ENCODE results near the gene LYZL1.
"Not testable (repeated sequence)": the region's sequence is repeated elsewhere in the genome, so short reads cannot be mapped to it uniquely, and the experiment has no call there.

LYZL1 gene

GRCh38 chr10:29288906-29289305 is at the start of gene LYZL1:
LYZL1 (plus strand) TSS chr10:29289070; CDS start chr10:29291868, 2,798 bp downstream.
- not testable (repeated sequence) for DNase-seq

GRCh38 chr10:29239569-29240472 is 49.0 kb upstream of the LYZL1 start:
- no peak for DNase-seq

GRCh38 chr10:29240986-29241660 is 47.7 kb upstream of the LYZL1 start:
- DNase-seq, result no peak

- no peak for DNase-seq
Observed at GRCh38 chr10:29241925-29242324, 46.9 kb upstream of the LYZL1 start.

GRCh38 chr10:29243066-29243465 is 45.8 kb upstream of the LYZL1 start:
- no peak for DNase-seq

- no peak for DNase-seq
Observed at GRCh38 chr10:29243750-29244149, 45.1 kb upstream of the LYZL1 start.

GRCh38 chr10:29244978-29245377 is 43.9 kb upstream of the LYZL1 start:
- no peak for DNase-seq

- DNase-seq, result no peak
Observed at GRCh38 chr10:29245476-29245875, 43.4 kb upstream of the LYZL1 start.

GRCh38 chr10:29246449-29246848 is 42.4 kb upstream of the LYZL1 start:
- DNase-seq, result no peak

GRCh38 chr10:29248158-29248557 is 40.7 kb upstream of the LYZL1 start:
- no peak for DNase-seq

- no peak for DNase-seq
Observed at GRCh38 chr10:29249018-29249417, 39.9 kb upstream of the LYZL1 start.

- no peak for DNase-seq
Observed at GRCh38 chr10:29250066-29250465, 38.8 kb upstream of the LYZL1 start.

GRCh38 chr10:29252811-29253689 is 35.8 kb upstream of the LYZL1 start:
- DNase-seq, result no peak

GRCh38 chr10:29253690-29254029 is 35.2 kb upstream of the LYZL1 start:
- DNase-seq, result no peak

GRCh38 chr10:29254123-29255046 is 34.5 kb upstream of the LYZL1 start:
- no peak for DNase-seq

- no peak for DNase-seq
Observed at GRCh38 chr10:29255104-29255503, 33.8 kb upstream of the LYZL1 start.

GRCh38 chr10:29256019-29256418 is 32.9 kb upstream of the LYZL1 start:
- DNase-seq, result no peak

GRCh38 chr10:29256586-29256985 is 32.3 kb upstream of the LYZL1 start:
- DNase-seq, result no peak

- no peak for DNase-seq
Observed at GRCh38 chr10:29257106-29257783, 31.6 kb upstream of the LYZL1 start.

GRCh38 chr10:29257784-29258135 is 31.1 kb upstream of the LYZL1 start:
- no peak for DNase-seq

GRCh38 chr10:29259498-29259897 is 29.4 kb upstream of the LYZL1 start:
- DNase-seq, result no peak

- no peak for DNase-seq
Observed at GRCh38 chr10:29263506-29263905, 25.4 kb upstream of the LYZL1 start.

Measured in cortex of kidney (tissue), 1 donor.